ENCODE results near the gene ITGA3.

Gene ITGA3

DNA sequence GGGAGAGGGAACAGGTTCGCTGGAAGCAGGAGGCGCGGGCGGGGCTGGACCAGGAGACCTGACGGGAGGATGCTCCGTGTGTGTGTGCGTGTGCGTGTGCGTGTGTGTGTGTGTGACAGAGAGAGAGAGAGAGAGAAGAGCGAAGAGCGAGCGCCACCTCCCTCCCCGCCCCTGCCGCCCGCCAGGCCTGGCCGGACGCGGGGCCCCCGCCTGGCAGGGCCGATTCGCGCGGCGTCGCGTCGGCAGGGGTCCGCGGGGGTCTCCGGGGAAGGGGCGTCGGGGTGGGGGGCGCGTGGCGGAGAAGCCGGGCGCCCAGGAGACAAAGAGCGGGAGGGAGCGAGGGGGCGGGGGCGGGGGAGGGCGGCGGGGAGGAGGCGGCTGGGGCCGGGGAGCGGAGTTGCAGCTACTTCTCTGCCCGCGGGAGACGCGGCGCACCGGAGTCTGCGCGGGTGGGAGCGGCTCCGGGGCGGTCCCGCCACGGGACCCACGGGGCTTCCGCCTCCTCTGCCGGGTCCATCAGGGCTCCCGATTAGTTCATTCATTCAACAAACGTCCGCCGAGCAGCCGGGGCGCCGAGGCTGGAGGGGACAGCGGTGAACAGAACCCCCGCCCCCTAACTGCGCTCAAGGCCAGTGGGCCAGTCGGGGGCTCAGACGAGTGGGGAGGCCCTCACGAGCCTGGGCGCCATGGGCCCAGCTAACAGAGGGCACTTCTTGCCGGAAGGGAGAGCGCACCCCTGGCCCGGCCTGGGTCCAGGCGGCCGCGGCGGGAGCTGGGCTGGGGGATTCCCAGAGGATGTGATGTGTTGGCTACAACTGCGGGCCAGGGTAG lies 74.0 kb downstream of the ITGA3 start, which contains the start of gene SAMD14:
Gene SAMD14 (minus strand): TSS at position 433 of the 831 bp plus-strand sequence. CDS start 5,201 bp downstream, outside the sequence.
- peak; percentile 61 for DNase-seq (ENCODE audit: low read depth)

DNA sequence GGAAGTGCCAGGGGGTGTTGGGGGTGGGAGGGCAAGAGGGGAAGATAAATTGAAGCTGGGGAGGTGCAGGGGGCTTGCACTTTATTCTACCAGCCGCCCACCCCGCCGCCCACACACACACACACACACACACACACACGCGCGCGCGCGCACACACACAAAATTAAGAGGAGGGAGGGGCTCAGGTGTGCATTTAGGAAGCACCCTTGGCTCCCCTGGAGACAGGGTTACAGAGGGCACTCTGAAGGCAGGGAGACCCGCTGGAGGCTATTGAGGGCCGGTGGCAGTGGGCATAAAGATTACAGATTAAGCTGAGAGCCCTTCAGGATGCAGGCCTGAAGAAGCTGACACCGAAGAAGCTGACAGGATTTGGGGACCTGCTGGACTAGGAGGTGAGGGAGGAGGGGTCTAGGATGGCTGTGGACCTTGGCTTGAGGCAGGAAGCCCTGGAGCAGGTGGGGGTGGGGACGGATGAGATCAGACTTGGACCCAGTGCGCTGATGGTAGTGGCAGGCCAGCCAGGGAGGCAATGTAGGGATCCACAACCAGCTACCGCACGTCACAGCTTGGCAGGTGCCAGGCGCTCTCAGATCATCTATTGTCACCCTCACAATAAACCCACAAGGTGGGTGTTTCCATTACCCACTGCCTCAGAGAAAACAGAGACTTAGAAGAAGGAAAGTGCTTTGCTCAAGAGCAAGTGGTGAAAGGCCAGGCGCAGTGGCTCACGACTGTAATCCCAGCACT lies 74.8 kb downstream of the ITGA3 start:
- DNase-seq (ENCODE audit: low read depth) = no peak

DNA sequence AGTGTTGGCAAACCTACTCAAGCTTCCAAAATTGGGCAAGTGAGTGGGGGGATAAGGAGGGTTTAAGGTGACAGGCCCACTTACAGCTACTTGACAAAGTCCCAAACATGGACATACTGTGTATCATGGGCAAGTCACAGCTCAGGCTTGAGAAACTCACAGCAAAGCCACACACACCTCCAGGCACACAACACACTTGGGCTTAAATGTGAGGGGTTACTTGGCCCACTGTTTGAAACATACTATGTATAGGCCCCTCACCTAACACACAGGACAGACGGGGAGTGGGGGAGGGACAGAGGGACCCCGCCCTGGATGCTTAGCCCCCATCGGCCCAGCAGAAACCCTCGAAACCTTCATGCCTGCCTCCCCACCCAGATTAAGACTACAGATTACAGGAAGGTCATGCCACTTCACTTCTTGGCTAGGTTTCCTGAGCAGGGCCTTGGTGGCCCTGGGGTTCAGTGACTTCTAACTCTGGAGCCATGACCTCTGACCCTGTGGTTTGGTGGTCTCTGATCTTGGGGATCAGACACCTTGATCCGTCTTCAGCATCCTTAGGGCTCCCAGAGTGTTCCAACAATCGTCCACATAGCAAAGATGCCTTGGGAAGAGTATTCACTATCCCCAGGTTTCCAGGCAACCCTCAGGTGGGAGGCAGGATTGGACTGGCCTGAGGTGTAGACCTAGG lies 76.3 kb downstream of the ITGA3 start:
- DNase-seq (ENCODE audit: low read depth) = no peak

DNA sequence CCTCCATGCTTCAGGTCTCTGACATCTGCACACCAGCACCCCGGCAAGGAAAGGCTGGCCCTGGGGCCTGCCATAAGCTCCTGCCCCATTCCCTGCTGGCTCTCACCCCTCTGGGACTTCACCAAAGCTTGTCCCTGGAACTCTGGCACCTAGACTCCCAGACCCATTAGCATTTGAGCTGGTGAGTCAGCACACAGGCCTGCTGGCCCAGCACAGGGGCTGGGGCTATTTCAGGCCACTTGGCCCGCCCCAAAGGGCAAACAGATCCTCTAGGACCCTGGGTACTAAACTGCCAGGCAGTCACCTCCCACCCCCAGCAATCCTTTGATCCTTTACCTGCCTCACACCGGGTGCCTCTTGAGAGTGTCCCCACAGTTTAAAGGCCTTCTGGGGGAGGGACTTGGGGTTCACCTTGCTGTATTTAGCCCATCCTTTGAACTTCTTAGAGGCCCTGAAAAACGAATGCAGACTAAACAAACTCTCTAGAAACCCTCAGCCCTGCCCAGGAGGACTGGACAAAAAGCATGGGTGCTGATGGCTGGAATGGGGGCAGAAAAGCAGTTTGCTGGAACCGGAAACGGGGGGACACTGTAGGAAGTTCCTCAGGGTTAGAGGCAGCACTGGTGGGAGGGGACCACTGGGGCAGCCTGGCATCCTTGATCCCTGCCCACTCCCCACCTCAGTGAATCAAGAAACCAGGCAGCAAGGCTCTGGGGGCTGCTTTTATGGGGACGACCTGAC lies 77.3 kb downstream of the ITGA3 start:
- peak; percentile 47 for DNase-seq (ENCODE audit: low read depth)

DNA sequence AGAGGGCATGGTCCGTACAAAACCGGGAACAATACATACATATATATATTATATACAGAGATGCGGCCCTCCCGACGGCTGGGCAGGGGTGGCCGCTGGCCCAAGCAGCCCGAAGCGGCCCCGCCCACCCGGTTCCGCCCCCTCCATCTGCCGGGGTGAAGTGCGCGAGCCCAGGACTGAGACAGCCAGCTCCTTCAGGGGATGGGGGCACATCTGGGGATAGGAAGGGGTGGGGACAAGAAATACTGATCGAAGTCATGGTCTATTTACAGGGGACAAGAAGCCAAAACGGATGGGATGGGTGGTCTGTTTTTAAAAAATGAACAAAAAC lies 77.8 kb downstream of the ITGA3 start:
- no peak for DNase-seq (ENCODE audit: low read depth)

DNA sequence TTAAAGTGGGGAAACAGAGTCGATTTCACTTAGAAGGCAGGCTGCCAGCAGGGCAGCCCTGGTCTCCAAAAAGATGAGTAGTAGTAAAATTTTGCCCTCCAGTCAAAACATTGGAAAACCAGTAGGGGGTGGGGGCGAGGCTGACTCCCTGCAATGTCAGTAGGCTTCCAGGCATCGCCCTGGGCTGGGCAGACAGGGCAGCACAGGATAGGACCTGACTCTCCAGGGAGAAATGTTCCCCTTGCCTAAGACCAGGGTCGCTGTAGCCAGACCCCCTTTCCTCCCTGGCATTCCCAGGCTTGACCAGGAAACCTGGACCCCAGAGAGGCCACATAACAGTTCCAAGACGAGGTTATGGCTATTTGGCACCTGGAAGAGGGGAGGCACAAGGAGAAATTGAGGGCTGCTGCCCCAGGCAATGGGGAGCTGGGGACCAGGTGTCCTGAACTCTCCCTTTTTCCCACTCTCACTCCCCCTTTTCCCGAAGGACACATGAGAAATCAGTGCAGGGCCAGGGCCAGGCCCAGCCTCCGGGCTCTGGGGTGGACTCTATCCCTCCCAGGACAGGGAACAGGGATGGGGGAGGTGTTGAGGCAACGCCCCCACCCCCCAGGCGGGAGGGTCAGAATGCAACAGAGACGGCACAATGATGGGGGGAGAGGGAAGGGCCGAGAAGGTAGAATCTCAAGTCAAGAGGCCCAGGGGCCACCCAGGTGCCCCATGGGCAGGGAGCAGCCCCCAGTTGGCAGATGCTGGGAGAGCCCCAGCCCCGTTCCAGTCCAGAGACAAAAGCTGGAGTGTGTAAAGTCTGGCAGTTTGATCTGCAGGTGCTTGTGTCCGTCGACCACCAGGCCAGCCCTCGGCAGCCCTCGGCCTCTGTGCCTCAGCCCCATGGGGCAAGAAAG lies 78.5 kb downstream of the ITGA3 start:
- no peak for DNase-seq (ENCODE audit: low read depth)

DNA sequence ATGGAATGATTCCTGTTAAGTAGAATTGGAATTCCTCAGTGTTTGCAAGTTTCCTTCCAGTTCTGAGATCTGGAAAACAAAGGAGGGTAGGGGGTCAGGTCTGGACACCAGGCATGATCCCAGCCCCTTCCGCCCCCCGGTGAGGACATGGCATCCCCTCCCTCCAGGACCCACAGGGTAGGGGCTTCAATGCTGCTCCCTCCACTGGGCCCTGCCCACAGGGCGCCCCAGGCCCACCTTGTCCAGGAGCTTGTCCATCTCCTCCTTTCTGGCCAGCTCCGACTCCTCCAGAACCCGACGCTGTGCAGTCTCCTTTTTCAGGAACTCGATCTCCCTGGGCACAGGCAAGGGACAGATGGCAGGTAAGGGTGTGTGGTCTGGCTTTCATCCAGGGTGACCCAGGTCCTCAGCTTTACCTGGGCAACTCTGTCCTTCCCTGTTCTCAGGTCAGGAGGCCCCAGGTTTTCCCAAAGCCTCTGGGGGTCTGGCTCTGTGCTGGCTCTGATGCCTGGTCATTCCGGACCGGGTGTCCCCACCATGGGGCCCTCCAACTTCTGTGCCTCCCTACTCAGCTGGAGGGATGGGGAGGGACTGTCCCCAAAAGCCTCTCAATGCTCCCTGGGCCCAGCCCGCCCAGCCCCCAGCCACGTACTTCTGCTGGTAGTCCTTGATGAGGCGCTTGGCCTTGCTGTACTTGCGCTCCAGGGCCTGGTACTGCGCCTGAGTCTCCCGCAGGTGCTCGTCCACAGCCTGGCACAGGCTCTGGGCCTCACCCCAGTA lies 79.6 kb downstream of the ITGA3 start:
- DNase-seq (ENCODE audit: low read depth) = no peak

DNA sequence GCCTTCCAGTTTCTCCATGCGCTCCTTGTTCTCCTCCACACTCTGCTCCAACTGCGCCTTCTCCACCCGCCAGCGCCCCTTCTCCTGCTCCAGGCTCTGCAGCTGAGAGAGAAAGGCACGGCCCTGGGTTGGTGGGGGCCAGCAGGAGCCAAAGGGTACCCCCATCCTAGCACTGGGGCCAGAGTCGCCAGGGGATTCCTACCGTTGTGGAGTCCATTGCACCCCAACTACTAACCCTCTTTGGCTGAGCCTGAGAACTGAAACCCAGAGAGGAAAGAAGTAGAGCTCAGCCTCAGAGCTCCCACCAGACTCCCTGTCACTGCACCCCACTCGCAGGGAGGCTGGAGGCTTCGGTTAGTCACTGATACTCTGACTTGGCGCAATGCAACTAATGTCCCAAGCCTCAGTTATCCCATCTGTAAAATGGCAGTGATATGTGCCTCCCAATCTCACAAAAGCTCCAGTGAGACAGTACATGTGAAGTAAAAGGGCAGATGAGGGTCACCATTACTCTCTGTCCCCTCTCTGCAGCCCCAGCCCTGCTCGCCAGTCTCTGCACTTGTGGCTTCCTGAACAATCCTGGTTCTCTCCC lies 80.3 kb downstream of the ITGA3 start:
- no peak for DNase-seq (ENCODE audit: low read depth)

DNA sequence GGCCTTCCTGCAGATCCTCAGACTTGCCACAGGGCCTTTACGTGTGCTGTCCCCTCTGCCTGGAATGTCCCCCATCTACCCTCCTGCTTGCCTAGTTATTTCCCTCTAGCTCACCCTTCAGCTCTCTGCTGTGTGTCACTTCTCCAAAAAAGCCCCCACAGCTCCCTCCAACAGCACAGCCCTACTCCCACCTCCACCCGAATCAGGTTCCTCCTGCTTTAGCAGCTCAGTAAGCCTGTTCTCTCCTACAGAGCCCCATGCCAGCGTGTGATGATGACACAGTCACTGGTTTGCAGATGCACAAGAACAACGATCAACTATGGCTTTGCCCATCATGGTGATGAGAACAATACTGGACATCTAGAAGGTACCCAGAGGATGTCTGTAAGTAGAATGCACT lies 81.1 kb downstream of the ITGA3 start:
- no peak for DNase-seq (ENCODE audit: low read depth)

DNA sequence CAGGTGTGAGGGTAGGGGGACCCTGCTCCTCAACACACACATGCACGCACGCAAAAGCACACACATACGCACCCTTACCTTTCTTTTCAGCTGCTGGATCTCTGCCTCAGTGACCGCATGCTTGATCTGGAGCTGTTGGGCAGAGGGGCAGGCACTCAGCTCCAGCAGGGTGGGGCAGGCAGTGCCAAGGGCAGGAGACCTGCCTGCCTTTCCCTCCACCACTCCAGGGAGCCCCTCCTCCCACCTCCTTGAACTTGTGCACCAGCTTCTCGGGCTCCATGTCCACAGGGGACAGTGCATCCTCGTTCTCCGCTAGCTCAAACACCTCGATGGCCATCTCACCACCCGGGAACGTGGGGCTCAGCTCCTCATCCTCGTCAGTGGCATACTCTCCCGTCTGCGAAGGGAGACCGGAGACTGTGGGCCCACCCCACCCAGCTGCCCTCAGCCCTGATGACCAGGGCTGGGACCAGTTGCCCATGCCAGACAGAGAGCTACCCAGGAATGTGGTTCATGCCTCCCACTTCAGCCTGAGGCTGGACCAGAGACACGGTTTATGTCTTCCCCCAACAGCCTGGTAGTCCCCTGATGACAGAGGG lies 83.4 kb downstream of the ITGA3 start:
- no peak for DNase-seq (ENCODE audit: low read depth)
